GM21423 (cell line): ENCODE measurements around the gene PERP.

Source experiments
- ATAC-seq: cut with Tn5 transposase; IDR thresholded peaks from one replicate; pipeline ENCODE4 v1.9.1; 2021; ENCODE audit warnings: mild to moderate bottlenecking, moderate library complexity; ENCODE audit not compliant: unreplicated experiment

PERP gene

DNA sequence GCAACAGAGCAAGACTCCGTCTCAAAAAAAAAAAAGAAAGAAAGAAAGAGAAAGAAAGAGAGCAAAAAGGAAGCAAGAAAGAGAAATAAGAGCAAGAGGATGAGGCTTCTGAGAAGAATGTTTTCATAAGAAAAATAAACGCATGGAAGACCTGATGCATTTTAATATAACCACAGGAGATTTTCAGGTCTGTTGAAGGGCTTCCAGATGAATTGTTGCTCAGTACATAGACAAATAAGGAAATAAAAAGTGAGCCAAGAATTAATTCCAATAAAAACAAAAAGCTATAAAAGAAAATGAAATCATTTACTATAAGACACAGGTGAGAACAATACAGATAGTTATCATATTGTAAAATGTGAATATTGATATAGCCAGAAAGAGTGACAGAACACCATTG, 43.5 kb downstream of the PERP start:
- ATAC-seq: no peak

DNA sequence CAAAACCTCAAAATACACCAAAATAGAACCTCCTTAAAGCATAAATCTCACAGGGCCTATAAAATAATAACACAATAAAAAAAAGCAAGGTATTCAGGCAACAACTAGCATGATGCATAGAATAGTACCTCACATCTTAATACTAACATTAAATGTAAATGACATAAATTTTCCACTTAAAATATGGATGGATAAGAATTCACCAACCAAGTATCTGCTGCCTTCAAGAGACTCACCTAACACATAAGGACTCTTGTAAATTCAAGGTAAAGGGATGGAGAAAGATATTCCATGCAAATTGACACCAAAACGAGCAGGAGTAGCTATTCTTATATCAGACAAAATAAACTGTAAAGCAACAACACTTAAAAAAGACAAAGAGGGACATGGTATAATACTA, 52.2 kb downstream of the PERP start:
- ATAC-seq: no peak

GRCh38 chr6:138052783-138053182, 54.4 kb downstream of the PERP start:
- ATAC-seq: no peak

GRCh38 chr6:138044972-138045371, 62.2 kb downstream of the PERP start:
- no peak for ATAC-seq

- no peak for ATAC-seq
Measured at GRCh38 chr6:138044458-138044857, 62.8 kb downstream of the PERP start.
